ENCODE measurements around the gene UBL7.

Gene UBL7

DNA sequence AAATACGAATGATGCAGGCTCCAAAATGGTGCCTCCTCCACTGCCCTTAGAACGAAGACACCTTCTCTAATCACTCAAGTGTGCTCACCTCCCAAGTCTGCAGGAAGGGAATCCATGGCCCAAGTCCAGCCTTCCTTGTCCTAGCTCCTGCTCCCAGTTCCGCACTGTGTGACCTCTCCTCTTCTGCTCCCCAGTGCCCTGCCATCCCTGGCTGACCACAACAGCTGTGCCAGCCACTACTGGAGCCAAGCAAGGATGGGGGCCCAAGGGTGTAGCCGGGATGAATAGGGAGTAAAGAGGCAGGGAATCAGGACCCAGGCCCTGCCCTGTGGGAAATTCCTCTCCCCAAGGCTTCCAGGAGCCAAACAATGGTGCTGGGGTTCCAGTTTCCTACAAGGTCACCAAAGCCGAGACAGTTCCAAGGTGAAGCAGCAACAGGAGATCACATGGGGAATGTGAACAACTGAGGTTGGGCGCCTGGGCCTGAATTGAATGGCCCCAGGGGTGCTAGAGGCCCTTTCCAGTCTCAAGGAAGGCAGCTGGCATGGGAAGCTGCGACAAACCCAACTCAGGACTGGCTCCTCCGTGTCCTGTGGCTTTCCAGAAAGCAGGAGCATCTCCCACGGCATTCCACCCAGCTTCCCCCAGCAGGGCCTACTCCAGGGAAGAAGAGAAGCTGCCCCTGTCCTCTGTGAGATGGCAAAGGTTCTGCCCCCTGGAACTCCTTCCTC is 47.4 kb downstream of the UBL7 start:
- H3K79me2 ChIP-seq (ENCODE audit: insufficient read depth, low read length) = no peaks in the 10 kb centered on the region
- no peaks in the 10 kb centered on the region for H3K27me3 ChIP-seq (ENCODE audit: low read length)
- no peak overlapping the region for H2AFZ ChIP-seq (ENCODE audit: low read depth, low read length, severe bottlenecking)
- no peaks in the 10 kb centered on the region for H3K9me2 ChIP-seq (replicated peaks; ENCODE audit: insufficient read depth, low read length)
- H3F3A ChIP-seq (ENCODE audit: insufficient read depth) = no peaks in the 10 kb centered on the region
- no peak overlapping the region for H3K27ac ChIP-seq (ENCODE audit: low read depth, low read length)
- no peak overlapping the region for H3K4me3 ChIP-seq (ENCODE audit: insufficient read depth, low read length, poor library complexity, severe bottlenecking)
- H3K9ac ChIP-seq (ENCODE audit: low read length) = no peak overlapping the region
- no peaks in the 10 kb centered on the region for H3K36me3 ChIP-seq (ENCODE audit: low read length)
- H4K20me1 ChIP-seq (ENCODE audit: low read depth, low read length) = no peaks in the 10 kb centered on the region
- no peak for TF ChIP-seq EZH2phosphoT487 (conservative IDR thresholded peaks at IDR 0.05; ENCODE audit: low read length)
- TF ChIP-seq CTCF (IDR thresholded peaks at IDR 0.05; ENCODE audit: insufficient read depth, low read length, poor library complexity, severe bottlenecking) = no peak
- no peak overlapping the region for H3K4me2 ChIP-seq (ENCODE audit: low read depth, low read length, poor library complexity, severe bottlenecking)
- no peaks in the 10 kb centered on the region for H3K9me3 ChIP-seq (ENCODE audit: insufficient read depth, low read length)

- Histone ChIP-seq H4K20me1 (ENCODE audit: low read depth, low read length) (no peaks in the 10 kb centered on the region), H3K79me2 (ENCODE audit: insufficient read depth, low read length) (no peaks in the 10 kb centered on the region), H3K4me3 (ENCODE audit: insufficient read depth, low read length, poor library complexity, severe bottlenecking) (no peak overlapping the region), H3F3A (ENCODE audit: insufficient read depth) (no peaks in the 10 kb centered on the region), H3K9me2 (replicated peaks; ENCODE audit: insufficient read depth, low read length) (no peaks in the 10 kb centered on the region), H3K36me3 (ENCODE audit: low read length) (no peaks in the 10 kb centered on the region), H3K4me2 (ENCODE audit: low read depth, low read length, poor library complexity, severe bottlenecking) (no peak overlapping the region), H2AFZ (ENCODE audit: low read depth, low read length, severe bottlenecking) (no peak overlapping the region), H3K9ac (ENCODE audit: low read length) (no peak overlapping the region), H3K27ac (ENCODE audit: low read depth, low read length) (no peak overlapping the region), H3K27me3 (ENCODE audit: low read length) (no peaks in the 10 kb centered on the region), H3K9me3 (ENCODE audit: insufficient read depth, low read length) (no peaks in the 10 kb centered on the region)
- TF ChIP-seq EZH2phosphoT487 (conservative IDR thresholded peaks at IDR 0.05; ENCODE audit: low read length) (no peak), CTCF (IDR thresholded peaks at IDR 0.05; ENCODE audit: insufficient read depth, low read length, poor library complexity, severe bottlenecking) (no peak)
These were observed 48.8 kb downstream of the UBL7 start for GRCh38 chr15:74412159-74412558.

GRCh38 chr15:74411686-74412085 is 49.3 kb downstream of the UBL7 start:
- Histone ChIP-seq H3K79me2 (ENCODE audit: insufficient read depth, low read length) (no peaks in the 10 kb centered on the region), H3K9ac (ENCODE audit: low read length) (no peak overlapping the region), H3K9me2 (replicated peaks; ENCODE audit: insufficient read depth, low read length) (no peaks in the 10 kb centered on the region), H3K36me3 (ENCODE audit: low read length) (no peaks in the 10 kb centered on the region), H4K20me1 (ENCODE audit: low read depth, low read length) (no peaks in the 10 kb centered on the region), H3K9me3 (ENCODE audit: insufficient read depth, low read length) (no peaks in the 10 kb centered on the region), H3K27me3 (ENCODE audit: low read length) (no peaks in the 10 kb centered on the region), H3K4me2 (ENCODE audit: low read depth, low read length, poor library complexity, severe bottlenecking) (no peak overlapping the region), H3F3A (ENCODE audit: insufficient read depth) (no peaks in the 10 kb centered on the region), H3K27ac (ENCODE audit: low read depth, low read length) (no peak overlapping the region), H2AFZ (ENCODE audit: low read depth, low read length, severe bottlenecking) (no peak overlapping the region), H3K4me3 (ENCODE audit: insufficient read depth, low read length, poor library complexity, severe bottlenecking) (no peak overlapping the region)
- TF ChIP-seq EZH2phosphoT487 (conservative IDR thresholded peaks at IDR 0.05; ENCODE audit: low read length) (no peak), CTCF (IDR thresholded peaks at IDR 0.05; ENCODE audit: insufficient read depth, low read length, poor library complexity, severe bottlenecking) (no peak)
